WI38 (cell line): ENCODE data around the gene MTR.
A peak's percentile ranks its signal among the peaks of the same experiment; 100 is the strongest.

ENCODE experiments used
- H3K4me3 ChIP-seq: 2 replicates; pipeline ENCODE4 v1.5.1; 2011; ENCODE audit warnings: low read depth, mild to moderate bottlenecking, control low read depth, low read length
- TF ChIP-seq, protein P1 (sequence below): IDR thresholded peaks from 2 replicates; pipeline ENCODE4 v1.5.1; 2012; ENCODE audit warnings: low read depth, mild to moderate bottlenecking, control low read depth, low read length

Gene MTR

GRCh38 chr1:236774926-236775325 lies 20.2 kb upstream of the MTR start:
- TF ChIP-seq, protein P1, sequence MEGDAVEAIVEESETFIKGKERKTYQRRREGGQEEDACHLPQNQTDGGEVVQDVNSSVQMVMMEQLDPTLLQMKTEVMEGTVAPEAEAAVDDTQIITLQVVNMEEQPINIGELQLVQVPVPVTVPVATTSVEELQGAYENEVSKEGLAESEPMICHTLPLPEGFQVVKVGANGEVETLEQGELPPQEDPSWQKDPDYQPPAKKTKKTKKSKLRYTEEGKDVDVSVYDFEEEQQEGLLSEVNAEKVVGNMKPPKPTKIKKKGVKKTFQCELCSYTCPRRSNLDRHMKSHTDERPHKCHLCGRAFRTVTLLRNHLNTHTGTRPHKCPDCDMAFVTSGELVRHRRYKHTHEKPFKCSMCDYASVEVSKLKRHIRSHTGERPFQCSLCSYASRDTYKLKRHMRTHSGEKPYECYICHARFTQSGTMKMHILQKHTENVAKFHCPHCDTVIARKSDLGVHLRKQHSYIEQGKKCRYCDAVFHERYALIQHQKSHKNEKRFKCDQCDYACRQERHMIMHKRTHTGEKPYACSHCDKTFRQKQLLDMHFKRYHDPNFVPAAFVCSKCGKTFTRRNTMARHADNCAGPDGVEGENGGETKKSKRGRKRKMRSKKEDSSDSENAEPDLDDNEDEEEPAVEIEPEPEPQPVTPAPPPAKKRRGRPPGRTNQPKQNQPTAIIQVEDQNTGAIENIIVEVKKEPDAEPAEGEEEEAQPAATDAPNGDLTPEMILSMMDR = no peak
- no peak overlapping the region for H3K4me3 ChIP-seq

GRCh38 chr1:236779312-236779711 lies 15.8 kb upstream of the MTR start:
- TF ChIP-seq, protein P1 = no peak

DNA sequence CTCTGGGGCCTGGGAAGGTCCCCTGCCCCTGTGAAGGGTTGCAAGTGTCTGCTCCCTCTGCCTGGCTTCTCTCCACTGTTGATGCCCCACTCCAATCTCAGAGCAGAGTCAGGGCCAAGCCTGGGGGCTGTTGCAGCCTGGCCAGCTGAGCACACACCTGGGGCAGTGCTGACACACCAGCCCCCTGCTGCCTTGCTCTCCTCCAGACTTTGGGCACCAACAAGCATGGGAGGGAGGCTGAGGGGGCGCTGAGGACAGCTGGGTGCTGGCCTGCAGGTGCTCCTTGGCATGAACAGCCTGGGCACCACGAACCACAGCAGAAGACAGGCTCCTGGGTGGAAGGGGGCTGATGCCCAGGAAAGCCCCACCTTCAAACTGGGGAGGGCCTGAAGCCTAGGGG lies 9.6 kb upstream of the MTR start:
- no peak overlapping the region for H3K4me3 ChIP-seq
- TF ChIP-seq, protein P1 = no peak

More at GRCh38 chr1:236779312-236779711, 15.8 kb upstream of the MTR start:
- H3K4me3 ChIP-seq = no peak overlapping the region

DNA sequence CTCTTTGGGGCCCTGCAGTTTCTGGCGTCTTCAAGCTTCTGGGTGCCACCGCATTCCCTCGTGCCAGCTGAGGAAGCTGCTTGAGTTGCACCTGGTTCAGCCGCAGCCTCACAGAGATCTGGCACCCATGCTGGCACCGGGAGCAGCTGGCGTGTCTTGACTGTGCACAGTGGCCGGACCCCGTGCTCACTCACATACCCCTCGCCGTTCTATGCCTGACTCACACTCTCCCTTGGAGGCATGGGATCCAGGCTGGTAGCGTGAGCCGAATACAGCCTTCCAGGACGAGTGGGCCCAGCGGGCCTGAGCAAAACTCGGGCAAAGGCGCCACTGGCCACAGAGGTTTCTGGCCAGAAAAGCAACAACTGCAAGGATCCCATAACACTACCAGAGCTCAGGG lies 8.6 kb upstream of the MTR start:
- TF ChIP-seq, protein P1 = no peak
- no peak overlapping the region for H3K4me3 ChIP-seq

DNA sequence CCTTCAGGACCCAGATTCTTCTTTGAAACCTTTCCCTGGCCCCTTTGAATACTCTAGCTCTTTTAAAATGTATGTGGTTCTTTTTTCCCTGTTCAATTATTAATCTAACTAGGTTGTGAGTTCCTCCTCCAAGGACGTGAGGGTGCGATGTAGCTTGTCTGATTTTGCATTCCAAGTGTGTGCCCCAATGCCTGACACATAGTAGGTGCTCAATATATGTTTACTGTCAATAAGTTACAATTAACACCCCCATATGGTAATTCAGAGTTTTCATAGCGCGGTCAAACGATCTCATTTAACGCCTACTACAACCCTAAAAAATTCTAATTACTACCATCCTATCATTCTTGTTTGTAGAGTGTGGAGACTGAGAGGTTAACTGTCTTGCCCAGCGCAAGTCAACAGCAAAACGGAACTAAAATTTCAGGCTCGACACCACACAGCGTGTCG lies 482 bp upstream of the MTR start:
- TF ChIP-seq, protein P1 = no peak
- peak overlapping the region; percentile 94 for H3K4me3 ChIP-seq

DNA sequence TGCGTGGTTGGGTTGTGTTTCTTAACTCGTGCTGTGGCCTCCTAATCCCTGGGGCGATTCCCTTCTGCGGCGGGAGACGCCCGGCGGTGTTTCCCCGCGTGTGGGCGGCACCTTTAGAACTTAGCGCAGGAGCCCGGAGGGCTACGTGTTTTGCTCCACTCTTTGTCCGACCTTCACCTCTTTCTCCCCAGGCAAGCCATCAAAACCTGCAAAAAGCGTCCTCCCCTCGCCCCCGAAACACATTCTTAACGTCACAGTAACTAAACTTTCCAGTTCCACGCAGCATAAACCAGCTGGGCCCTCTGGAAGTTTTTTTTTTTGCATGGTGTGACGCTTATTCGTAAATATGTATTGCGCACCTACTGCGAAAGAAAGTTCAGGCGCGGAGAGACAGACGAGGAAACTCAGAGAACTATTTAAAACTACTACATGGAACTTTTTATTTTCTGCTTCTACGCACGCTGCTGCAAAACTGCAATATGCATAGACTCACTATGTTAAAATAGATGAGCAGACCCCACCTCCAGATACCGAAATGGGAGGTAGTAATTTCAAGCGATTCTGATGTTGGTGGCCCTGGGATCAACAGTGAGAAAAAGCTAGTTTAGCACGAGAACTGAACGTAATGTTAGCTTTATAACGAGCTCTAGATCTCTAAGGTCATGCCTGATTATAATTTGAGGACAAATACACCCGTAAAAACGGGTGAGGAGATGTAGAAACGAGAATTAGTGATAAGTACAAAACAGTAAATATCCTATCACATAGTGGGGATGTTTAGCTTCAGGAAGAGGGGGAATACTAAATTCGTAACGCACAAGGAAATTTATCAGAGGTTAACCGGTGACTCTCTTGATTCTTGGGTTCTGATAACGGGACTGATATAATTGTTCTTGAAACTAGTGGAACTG lies 920 bp downstream of the MTR start:
- TF ChIP-seq, protein P1 = no peak
- H3K4me3 ChIP-seq = peak overlapping the region; percentile 94

DNA sequence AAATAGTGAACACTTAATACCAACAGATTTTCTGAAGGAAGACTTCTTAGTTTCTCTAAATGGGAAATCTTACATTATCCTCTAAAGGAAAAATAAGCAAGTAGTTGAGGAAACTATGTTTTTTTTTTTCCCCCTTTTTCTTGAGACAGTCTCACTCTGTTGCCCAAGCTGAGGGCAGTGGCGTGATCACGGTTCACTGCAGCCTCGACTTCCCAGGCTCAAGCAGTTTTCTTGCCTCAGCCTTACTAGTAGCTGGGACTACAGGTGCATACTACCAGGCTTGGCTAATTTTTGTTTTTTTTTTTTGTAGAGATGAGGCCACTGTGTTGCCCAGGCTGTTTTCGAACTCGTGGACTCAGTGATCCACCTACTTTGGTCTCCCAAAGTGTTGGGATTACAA lies 3.9 kb downstream of the MTR start:
- H3K4me3 ChIP-seq = no peak overlapping the region
- TF ChIP-seq, protein P1 = no peak
